HG03025 (cell line): ENCODE results near the gene PRPF38A.
"Not testable (repeated sequence)": the region's sequence is repeated elsewhere in the genome, so short reads cannot be mapped to it uniquely, and the experiment has no call there.

Source experiments
- ATAC-seq: cut with Tn5 transposase; IDR thresholded peaks from one replicate; pipeline ENCODE4 v1.9.1; 2021; ENCODE audit warnings: mild to moderate bottlenecking, moderate library complexity; ENCODE audit not compliant: unreplicated experiment, low FRiP score

Gene PRPF38A

GRCh38 chr1:52404116-52404974 lies at the start of gene PRPF38A, which contains the start of gene ORC1:
Gene PRPF38A, plus strand, starts transcription at chr1:52404602. Its CDS starts 148 bp downstream, at chr1:52404750.
Gene ORC1, minus strand, starts transcription at chr1:52404423. Its CDS starts 2,200 bp downstream, at chr1:52402223.
- peak; percentile 95 for ATAC-seq

- ATAC-seq = no peak
Measured at GRCh38 chr1:52355436-52355835, 49.0 kb upstream of the PRPF38A start.

- ATAC-seq = no peak
Measured at GRCh38 chr1:52355847-52356505, 48.4 kb upstream of the PRPF38A start.

GRCh38 chr1:52356818-52357355 lies 47.5 kb upstream of the PRPF38A start:
- no peak for ATAC-seq

GRCh38 chr1:52357397-52357796 lies 47.0 kb upstream of the PRPF38A start:
- no peak for ATAC-seq

GRCh38 chr1:52358851-52359497 lies 45.4 kb upstream of the PRPF38A start:
- ATAC-seq = no peak

GRCh38 chr1:52359676-52360594 lies 44.5 kb upstream of the PRPF38A start:
- no peak for ATAC-seq

GRCh38 chr1:52360595-52360968 lies 43.8 kb upstream of the PRPF38A start:
- ATAC-seq = no peak

- ATAC-seq = no peak
Measured at GRCh38 chr1:52364235-52364839, 40.1 kb upstream of the PRPF38A start.

- no peak for ATAC-seq
Measured at GRCh38 chr1:52365071-52365745, 39.2 kb upstream of the PRPF38A start.

GRCh38 chr1:52365746-52366516 lies 38.5 kb upstream of the PRPF38A start, which contains the start of gene CC2D1B:
Gene CC2D1B, minus strand, starts transcription at chr1:52366205. Its CDS starts 1,585 bp downstream, at chr1:52364620.
- peak; percentile 92 for ATAC-seq

- ATAC-seq = no peak
Measured at GRCh38 chr1:52366517-52366827, 37.9 kb upstream of the PRPF38A start.

GRCh38 chr1:52367272-52367671 lies 37.1 kb upstream of the PRPF38A start:
- no peak for ATAC-seq

- no peak for ATAC-seq
Measured at GRCh38 chr1:52368383-52369172, 35.8 kb upstream of the PRPF38A start.

GRCh38 chr1:52369851-52370250 lies 34.6 kb upstream of the PRPF38A start:
- ATAC-seq = not testable (repeated sequence)

GRCh38 chr1:52385376-52385775 lies 19.0 kb upstream of the PRPF38A start:
- ATAC-seq = no peak

- no peak for ATAC-seq
Measured at GRCh38 chr1:52386458-52386857, 17.9 kb upstream of the PRPF38A start.
